Heart left ventricle (tissue), 13 donors: ENCODE results near the gene LY6G6F.

Experiments
- CTCF ChIP-seq, 12 donors: fragments of 200-600 bp; sonication (generic) in 4 of 12; IDR thresholded peaks; one replicate each; pipeline versions ENCODE4 v1.5.0 to v1.8.0; 2018 to 2022; ENCODE audit warnings: antibody characterized with exemption in 12 of 12, mild to moderate bottlenecking in 5 of 12
- POLR2A ChIP-seq, 2 donors: fragments of 450-650 bp; IDR thresholded peaks; one replicate each; pipeline ENCODE4 v1.6.1; 2017; ENCODE audit warnings: antibody characterized with exemption in 2 of 2, mild to moderate bottlenecking in 2 of 2, moderate library complexity in 2 of 2
- donor health status: ischemic (EF 13 %, LVEDD 7.1; RV severe dilation, severe dysfunction).
- donor health status: DM: no; HTN: yes; CAD: no.
- donor health status: DM: no; HTN: no; CAD: no.
- donor health status: ischemic (EF 25% LVEDD 6.9; RV normal size, moderate dysfunction).
- donor health status: ischemic (EF 25% LVEDD 5.7; RV mildly dilated, moderate dysfunction).
- donor health status: ischemic (EF 35%, LVEDD 5.7; RV mildly dilated, moderate dysfunction).
- donor health status: nonischemic (EF 11% LVEDD 7.7; RV severe dilation, severe dysfunction).
- donor health status: DM: yes; HTN: yes; CAD: no.
- donor health status: PGD.
- donor health status: ischemic (EF 29% LVEDD 5.4; RV normal size, mild dysfunction).
- donor health status: nonischemic (EF 23%, LVEDD 6.1; RV moderate dilation, normal function).

DNA sequence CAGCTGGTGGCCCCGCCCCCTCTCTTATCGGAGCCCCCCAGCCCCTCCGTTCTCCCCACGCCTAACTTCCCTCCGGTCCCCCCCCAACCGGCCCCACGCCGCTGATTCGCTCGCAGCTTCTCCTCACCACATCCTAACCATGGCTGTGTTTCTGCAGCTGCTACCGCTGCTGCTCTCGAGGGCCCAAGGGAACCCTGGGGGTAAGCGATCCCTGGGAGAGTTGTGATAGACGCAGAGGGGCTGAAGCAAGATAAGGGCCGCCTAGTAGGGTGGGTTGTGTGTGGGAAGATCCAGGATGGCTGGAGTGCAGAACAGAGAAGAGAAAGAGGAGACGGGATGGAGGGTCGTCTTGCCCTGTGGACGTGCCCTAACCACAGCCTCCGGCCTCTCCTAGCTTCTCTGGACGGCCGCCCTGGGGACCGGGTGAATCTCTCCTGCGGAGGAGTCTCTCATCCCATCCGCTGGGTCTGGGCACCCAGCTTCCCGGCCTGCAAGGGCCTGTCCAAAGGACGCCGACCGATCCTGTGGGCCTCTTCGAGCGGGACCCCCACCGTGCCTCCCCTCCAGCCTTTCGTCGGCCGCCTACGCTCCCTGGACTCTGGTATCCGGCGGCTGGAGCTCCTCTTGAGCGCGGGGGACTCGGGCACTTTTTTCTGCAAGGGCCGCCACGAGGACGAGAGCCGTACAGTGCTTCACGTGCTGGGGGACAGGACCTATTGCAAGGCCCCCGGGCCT, 16.7 kb downstream of the LY6G6F start, which contains the start of gene MPIG6B:
- TF ChIP-seq CTCF (IDR thresholded peaks at IDR 0.05) (no peak), POLR2A (IDR thresholded peaks at IDR 0.05) (no peak)
